HepG2 (cell line): ENCODE measurements around the gene MTCH2. TPM values are rescaled to one million over a fixed set of nuclear protein-coding genes. Genes with fewer than 3 reads are reported as not detected.
A peak's percentile ranks its signal among the peaks of the same experiment; 100 is the strongest.

Experiments
- CENPT ChIP-seq: sonication (generic); formaldehyde crosslinking; IDR thresholded peaks from 2 replicates; pipeline ENCODE4 v1.8.0; 2022; ENCODE audit warnings: low read depth, mild to moderate bottlenecking, moderate library complexity, missing genetic modification reagents
- GABPA ChIP-seq, 2 experiments: IDR thresholded peaks; 2 replicates each; pipeline ENCODE4 v1.6.1; 2011 to 2016; ENCODE audit warnings: low read depth in 2 of 2, low read length in 1 of 2, missing biosample characterization in 1 of 2, missing genetic modification characterization in 1 of 2
- GATAD1 ChIP-seq: IDR thresholded peaks from 2 replicates; pipeline ENCODE4 v1.6.1; 2016; ENCODE audit warnings: missing genetic modification reagents, missing compliant biosample characterization
- GATAD2A ChIP-seq: IDR thresholded peaks from 2 replicates; pipeline ENCODE4 v1.6.1; 2016
- IKZF5 ChIP-seq: IDR thresholded peaks from 2 replicates; pipeline ENCODE4 v1.6.1; 2018; ENCODE audit warnings: missing genetic modification reagents, mild to moderate bottlenecking, missing compliant biosample characterization
- IRF1 ChIP-seq: sonication (generic); formaldehyde crosslinking; IDR thresholded peaks from 2 replicates; pipeline ENCODE4 v1.4.0; 2020; ENCODE audit warnings: low read depth, mild to moderate bottlenecking, missing genetic modification reagents
- MED1 ChIP-seq: sonication (generic); formaldehyde crosslinking; IDR thresholded peaks from 2 replicates; pipeline ENCODE4 v1.4.0; 2020; ENCODE audit warnings: missing genetic modification reagents
- POLR2AphosphoS2 ChIP-seq: IDR thresholded peaks from 2 replicates; pipeline ENCODE4 v1.6.1; 2011; ENCODE audit warnings: low read depth, low read length, improper control_type of control experiment
- ZC3H4 ChIP-seq: sonication (generic); formaldehyde crosslinking; IDR thresholded peaks from 2 replicates; pipeline ENCODE4 v1.4.0; 2020; ENCODE audit warnings: missing genetic modification reagents, borderline replicate concordance
- ZFP36L1 ChIP-seq: sonication (generic); formaldehyde crosslinking; IDR thresholded peaks from 2 replicates; pipeline ENCODE4 v1.8.0; 2022; ENCODE audit warnings: mild to moderate bottlenecking, missing genetic modification reagents, moderate library complexity
- ZFP82 ChIP-seq: sonication (generic); formaldehyde crosslinking; IDR thresholded peaks from 2 replicates; pipeline ENCODE4 v1.5.1; 2020; ENCODE audit warnings: mild to moderate bottlenecking, missing genetic modification reagents, borderline replicate concordance
- ZFYVE20 ChIP-seq: sonication (generic); formaldehyde crosslinking; IDR thresholded peaks from 2 replicates; pipeline ENCODE4 v1.8.0; 2023; ENCODE audit warnings: low read depth, mild to moderate bottlenecking, moderate library complexity, missing genetic modification reagents, borderline replicate concordance
- ZMYM4 ChIP-seq: sonication (generic); formaldehyde crosslinking; IDR thresholded peaks from 2 replicates; pipeline ENCODE4 v1.8.1; 2023; ENCODE audit warnings: mild to moderate bottlenecking, missing genetic modification reagents
- ZNF296 ChIP-seq: sonication (generic); formaldehyde crosslinking; conservative IDR thresholded peaks from 2 replicates; pipeline ENCODE4 v1.5.0; 2020; ENCODE audit warnings: mild to moderate bottlenecking, missing genetic modification reagents
- ZNF335 ChIP-seq: sonication (generic); formaldehyde crosslinking; IDR thresholded peaks from 2 replicates; pipeline ENCODE4 v1.4.0; 2020; ENCODE audit warnings: missing genetic modification reagents
- ZNF549 ChIP-seq: sonication (generic); formaldehyde crosslinking; IDR thresholded peaks from 2 replicates; pipeline ENCODE4 v1.5.0; 2020; ENCODE audit warnings: missing genetic modification reagents
- ZNF550 ChIP-seq: sonication (generic); formaldehyde crosslinking; IDR thresholded peaks from 2 replicates; pipeline ENCODE4 v1.4.0; 2020; ENCODE audit warnings: mild to moderate bottlenecking, missing genetic modification reagents, borderline replicate concordance
- ZNF709 ChIP-seq: sonication (generic); formaldehyde crosslinking; IDR thresholded peaks from 2 replicates; pipeline ENCODE4 v1.5.0; 2020; ENCODE audit warnings: mild to moderate bottlenecking, missing genetic modification reagents
- ZNF713 ChIP-seq: sonication (generic); formaldehyde crosslinking; IDR thresholded peaks from 2 replicates; pipeline ENCODE4 v1.4.0; 2020; ENCODE audit warnings: mild to moderate bottlenecking, missing genetic modification reagents
- polyA plus RNA-seq, 8 experiments: library from polyadenylated mRNA; depleted of rRNA in 3 of 8; stranded (reverse) in 7 of 8; unstranded in 1 of 8; fragments of >200 nt; fragmentation: Illumina TruSeq in 4 of 8; extraction: Trizol in 4 of 8; gene quantifications; 2 replicates each; pipeline versions ENCODE4 v1.2.1 to v1.2.3, GENCODE V29; 2011 to 2016; ENCODE audit warnings: low read depth in 4 of 8, missing spikeins in 1 of 8, mixed read lengths in 1 of 8; ENCODE audit not compliant: insufficient read depth in 1 of 8
- total RNA-seq, 5 experiments: library from RNA; depleted of rRNA; stranded (reverse); fragments of >200 nt; fragmentation: Illumina TruSeq; extraction: Trizol; gene quantifications; 2 replicates each; pipeline ENCODE4 v1.2.3, GENCODE V29; 2016; ENCODE audit warnings: low read depth in 1 of 5
- TF ChIP-seq, protein P1 (sequence below): sonication (generic); formaldehyde crosslinking; IDR thresholded peaks from 2 replicates; pipeline ENCODE4 v1.8.1; 2023; ENCODE audit warnings: mild to moderate bottlenecking, inconsistent platforms, moderate library complexity, missing genetic modification reagents, borderline replicate concordance
- TF ChIP-seq, protein P2 (sequence below): sonication (generic); formaldehyde crosslinking; IDR thresholded peaks from 2 replicates; pipeline ENCODE4 v1.4.0; 2020; ENCODE audit warnings: mild to moderate bottlenecking, low read depth, missing genetic modification reagents
- TF ChIP-seq, protein P3 (sequence below): sonication (generic); formaldehyde crosslinking; IDR thresholded peaks from 2 replicates; pipeline ENCODE4 v1.5.1; 2020; ENCODE audit warnings: mild to moderate bottlenecking, missing genetic modification reagents, borderline replicate concordance
- TF ChIP-seq, protein P4 (sequence below): sonication (generic); formaldehyde crosslinking; IDR thresholded peaks from 2 replicates; pipeline ENCODE4 v1.4.0; 2020; ENCODE audit warnings: mild to moderate bottlenecking, missing genetic modification reagents

The MTCH2 gene
- total and polyA plus RNA-seq, 2 of the 13 experiments (the other 11 are each of a cell fraction or from before 2014, with no cell fraction given): 112 to 272 TPM

- TF ChIP-seq ZNF713 (CRISPR knock-in tag): 0 out of 2 replicates have a peak, but pooled peaks have one; percentile 40
- TF ChIP-seq ZNF549 (CRISPR knock-in tag): no peak
- TF ChIP-seq, protein P1, sequence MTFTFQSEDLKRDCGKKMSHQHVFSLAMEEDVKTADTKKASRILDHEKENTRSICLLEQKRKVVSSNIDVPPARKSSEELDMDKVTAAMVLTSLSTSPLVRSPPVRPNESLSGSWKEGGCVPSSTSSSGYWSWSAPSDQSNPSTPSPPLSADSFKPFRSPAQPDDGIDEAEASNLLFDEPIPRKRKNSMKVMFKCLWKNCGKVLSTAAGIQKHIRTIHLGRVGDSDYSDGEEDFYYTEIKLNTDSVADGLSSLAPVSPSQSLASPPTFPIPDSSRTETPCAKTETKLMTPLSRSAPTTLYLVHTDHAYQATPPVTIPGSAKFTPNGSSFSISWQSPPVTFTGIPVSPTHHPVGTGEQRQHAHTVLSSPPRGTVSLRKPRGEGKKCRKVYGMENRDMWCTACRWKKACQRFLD (CRISPR knock-in tag): peak; percentile 43; the same call in 1 of the 2 replicates
- TF ChIP-seq, protein P2, sequence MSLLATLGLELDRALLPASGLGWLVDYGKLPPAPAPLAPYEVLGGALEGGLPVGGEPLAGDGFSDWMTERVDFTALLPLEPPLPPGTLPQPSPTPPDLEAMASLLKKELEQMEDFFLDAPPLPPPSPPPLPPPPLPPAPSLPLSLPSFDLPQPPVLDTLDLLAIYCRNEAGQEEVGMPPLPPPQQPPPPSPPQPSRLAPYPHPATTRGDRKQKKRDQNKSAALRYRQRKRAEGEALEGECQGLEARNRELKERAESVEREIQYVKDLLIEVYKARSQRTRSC (CRISPR knock-in tag): 0 out of 2 replicates have a peak, but pooled peaks have one; percentile 35
- TF ChIP-seq, protein P3, sequence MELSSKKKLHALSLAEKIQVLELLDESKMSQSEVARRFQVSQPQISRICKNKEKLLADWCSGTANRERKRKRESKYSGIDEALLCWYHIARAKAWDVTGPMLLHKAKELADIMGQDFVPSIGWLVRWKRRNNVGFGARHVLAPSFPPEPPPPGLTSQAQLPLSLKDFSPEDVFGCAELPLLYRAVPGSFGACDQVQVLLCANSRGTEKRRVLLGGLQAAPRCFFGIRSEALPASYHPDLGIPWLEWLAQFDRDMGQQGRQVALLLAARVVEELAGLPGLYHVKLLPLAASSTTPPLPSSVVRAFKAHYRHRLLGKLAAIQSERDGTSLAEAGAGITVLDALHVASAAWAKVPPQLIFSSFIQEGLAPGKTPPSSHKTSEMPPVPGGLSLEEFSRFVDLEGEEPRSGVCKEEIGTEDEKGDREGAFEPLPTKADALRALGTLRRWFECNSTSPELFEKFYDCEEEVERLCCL (CRISPR knock-in tag): no peak
- TF ChIP-seq POLR2AphosphoS2: no peak
- TF ChIP-seq, protein P4, sequence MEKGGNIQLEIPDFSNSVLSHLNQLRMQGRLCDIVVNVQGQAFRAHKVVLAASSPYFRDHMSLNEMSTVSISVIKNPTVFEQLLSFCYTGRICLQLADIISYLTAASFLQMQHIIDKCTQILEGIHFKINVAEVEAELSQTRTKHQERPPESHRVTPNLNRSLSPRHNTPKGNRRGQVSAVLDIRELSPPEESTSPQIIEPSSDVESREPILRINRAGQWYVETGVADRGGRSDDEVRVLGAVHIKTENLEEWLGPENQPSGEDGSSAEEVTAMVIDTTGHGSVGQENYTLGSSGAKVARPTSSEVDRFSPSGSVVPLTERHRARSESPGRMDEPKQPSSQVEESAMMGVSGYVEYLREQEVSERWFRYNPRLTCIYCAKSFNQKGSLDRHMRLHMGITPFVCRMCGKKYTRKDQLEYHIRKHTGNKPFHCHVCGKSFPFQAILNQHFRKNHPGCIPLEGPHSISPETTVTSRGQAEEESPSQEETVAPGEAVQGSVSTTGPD (CRISPR knock-in tag): no peak
- 0 out of 2 replicates have a peak, but pooled peaks have one; percentile 9 for TF ChIP-seq ZMYM4 (CRISPR knock-in tag)
- no peak for TF ChIP-seq IRF1
- TF ChIP-seq ZNF335 (CRISPR knock-in tag): 0 out of 2 replicates have a peak, but pooled peaks have one; percentile 17
- TF ChIP-seq ZNF709 (CRISPR knock-in tag): no peak
- TF ChIP-seq GATAD2A (CRISPR knock-in tag): no peak
- TF ChIP-seq ZC3H4 (CRISPR knock-in tag): no peak
- peak; percentile 32; the same call in 1 of the 2 replicates for TF ChIP-seq GABPA (IDR thresholded peaks at IDR 0.05; ENCODE audit: low read depth, low read length)
- TF ChIP-seq GABPA (CRISPR knock-in tag; IDR thresholded peaks at IDR 0.05; ENCODE audit: low read depth): peak; percentile 80
- no peak for TF ChIP-seq MED1 (CRISPR knock-in tag)
- TF ChIP-seq CENPT (CRISPR knock-in tag): no peak
- no peak for TF ChIP-seq ZFP36L1 (CRISPR knock-in tag)
- TF ChIP-seq IKZF5 (CRISPR knock-in tag): no peak
- no peak for TF ChIP-seq ZFP82 (CRISPR knock-in tag)
- TF ChIP-seq ZFYVE20 (CRISPR knock-in tag): no peak
- TF ChIP-seq ZNF550 (CRISPR knock-in tag): no peak
- no peak for TF ChIP-seq GATAD1 (CRISPR knock-in tag)
- no peak for TF ChIP-seq ZNF296 (CRISPR knock-in tag)
These were observed 54.5 kb downstream of the MTCH2 start (continued) for GRCh38 chr11:47587723-47588326.
